GM19452 (cell line): ENCODE data around the gene OGG1.
"Not testable (repeated sequence)": the region's sequence is repeated elsewhere in the genome, so short reads cannot be mapped to it uniquely, and the experiment has no call there.

Experiments used
- ATAC-seq: cut with Tn5 transposase; IDR thresholded peaks from one replicate; pipeline ENCODE4 v1.9.1; 2021; ENCODE audit not compliant: unreplicated experiment

Gene OGG1

DNA sequence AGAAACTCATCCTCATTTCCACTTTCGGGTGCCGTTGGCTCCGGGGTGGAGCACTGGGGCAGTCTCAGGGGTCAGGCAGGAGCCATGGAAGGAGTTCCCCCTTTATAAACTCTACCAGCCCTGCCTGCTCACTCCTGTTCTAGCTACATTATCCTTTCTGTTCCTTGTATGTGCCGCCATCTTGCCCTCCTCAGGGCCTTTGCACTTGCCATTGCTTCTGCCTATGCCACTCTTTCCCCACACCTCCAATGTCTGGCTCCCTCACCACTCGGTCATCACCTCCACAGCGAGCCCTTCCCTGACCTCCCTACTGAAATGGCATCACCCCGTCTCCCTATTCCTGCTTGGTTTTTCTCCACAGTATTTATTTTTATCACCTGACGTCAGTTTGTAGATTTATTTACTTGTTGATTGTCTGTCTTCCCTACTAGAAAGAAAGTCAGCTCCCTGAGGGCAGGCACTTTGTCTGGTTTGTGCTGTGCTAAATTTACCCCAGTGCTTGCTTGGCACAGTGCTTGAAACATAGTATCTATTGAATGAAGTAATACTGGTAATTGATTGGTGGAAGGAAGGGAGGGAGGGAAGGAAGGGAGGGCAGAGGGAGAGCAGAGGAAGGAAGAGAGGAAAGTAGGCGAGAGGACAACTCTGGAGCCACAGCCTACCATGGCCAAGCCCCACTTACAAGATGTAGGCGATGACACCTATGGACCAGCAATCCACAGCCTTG, 11.2 kb downstream of the OGG1 start:
- no peak for ATAC-seq

DNA sequence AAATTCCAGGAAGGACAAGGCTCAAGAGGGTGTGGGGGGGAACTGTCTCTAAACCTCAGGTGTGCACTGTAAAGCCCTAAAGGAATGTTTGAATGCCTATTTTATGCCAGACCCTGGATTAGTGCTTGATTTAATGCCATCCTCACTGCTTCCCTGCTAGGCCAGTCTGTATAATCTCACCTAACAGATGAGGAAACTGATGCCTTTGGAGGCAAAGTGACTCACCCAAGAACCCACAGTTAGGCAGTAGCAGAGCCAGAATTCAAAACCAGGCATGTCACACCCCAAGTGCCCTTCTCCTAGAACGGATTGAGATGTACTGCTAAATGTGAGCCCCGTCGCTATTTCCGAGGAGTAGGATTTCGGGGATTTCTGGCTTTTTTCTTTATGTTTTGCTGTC, 12.2 kb downstream of the OGG1 start:
- ATAC-seq = no peak

DNA sequence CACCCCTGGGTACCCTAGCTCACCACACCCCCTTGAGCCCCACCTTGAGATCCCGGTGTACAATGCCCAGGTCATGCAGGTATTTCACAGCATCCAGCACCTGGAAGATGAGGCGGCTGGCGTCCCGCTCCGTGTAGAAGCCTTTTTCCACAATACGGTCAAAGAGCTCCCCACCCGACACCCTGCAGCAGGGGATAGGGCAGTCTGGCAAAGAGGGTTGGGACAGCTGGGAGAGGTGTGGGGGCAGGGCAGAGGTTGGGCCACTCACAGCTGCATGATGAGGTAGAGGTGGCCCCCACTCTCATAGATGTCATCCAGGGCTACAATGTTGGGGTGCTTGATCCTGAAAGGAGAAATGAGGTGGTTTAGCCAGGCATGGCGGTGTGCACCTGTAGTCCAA, 13.1 kb downstream of the OGG1 start:
- ATAC-seq = no peak

DNA sequence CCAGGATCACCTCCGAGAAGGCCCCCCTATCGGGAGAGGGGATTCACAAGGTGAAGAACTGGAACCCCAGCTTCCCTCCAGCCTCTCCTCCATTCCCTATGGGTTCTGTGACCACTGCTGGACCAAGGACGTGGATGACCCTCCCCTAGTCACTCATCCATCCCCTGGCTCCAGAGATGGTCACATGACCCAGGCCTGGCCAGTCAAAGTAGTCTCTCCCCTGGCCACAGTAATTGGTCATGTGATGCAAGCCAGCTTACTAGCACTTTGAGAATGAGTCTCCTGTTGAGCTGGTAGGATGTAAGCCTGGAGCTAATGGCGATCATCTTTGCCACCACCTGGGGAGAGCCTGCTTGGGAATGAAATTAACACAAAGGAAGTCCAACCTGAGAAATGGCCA, 16.1 kb downstream of the OGG1 start:
- ATAC-seq = no peak

DNA sequence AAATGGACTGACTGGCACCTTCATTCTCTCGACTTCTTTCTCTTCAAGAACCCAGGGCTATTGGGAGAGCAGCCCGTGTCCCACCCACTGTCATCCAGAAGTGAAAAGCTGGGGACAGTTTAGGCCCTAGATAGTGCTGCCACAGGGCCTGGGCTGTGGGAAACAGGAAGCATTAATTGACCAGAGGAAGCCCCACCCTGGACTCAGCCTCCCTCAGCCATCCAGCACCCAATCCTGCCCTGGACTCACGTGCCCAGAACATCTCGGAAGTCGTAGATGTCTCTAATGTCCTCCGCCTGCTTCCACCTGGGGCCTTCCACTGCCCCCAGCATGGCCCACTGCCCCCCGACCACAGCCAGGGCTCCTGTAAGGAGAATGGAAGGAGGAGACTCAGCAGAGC, 17.7 kb downstream of the OGG1 start:
- no peak for ATAC-seq

DNA sequence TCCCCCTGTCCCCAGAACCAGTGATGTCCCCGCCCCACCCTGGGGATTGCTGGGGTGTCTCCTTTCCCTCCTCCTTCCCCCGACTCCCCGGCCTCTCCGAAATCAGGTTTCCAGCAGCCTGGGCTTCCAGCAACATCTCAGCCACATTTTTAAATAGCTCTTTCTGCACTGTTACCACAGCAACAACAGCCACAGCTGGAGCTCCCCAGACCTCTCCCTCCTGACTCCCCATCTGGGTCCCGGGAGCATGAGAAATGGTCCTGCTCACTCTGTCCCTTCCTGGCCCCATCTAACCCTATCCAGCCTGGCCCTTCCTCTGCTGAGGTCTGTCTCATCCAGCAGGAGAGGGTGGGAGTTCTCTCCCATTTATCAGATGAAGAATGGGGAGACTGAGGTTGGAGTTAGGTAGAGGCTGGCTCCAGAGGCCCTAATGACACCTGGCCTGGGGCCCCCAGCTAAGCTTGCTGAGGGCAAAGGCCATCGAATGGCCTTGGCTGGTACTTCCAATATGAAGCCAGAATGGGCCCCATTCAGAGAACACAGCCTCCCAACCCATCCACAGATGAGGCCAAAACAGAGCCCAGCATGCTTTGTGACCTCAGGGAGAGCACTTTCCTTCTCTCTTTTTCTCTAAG, 18.5 kb downstream of the OGG1 start:
- ATAC-seq = no peak

DNA sequence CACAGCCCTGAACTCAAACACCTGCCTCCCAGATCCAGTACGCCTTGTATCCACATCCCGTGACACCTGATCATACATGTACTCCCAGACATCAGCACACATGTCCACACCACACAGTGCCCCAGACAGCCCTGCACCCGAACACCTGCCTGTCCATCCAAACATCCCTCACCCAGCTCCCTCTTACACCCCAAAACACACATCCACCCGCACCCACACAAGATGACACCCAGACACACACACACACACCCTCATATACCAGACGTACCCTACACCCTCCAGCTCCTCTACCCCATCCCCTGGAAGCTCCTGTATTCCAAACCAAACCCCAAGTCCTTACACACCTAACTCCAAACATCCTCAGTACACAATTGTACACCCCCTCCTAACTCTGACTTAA, 19.3 kb downstream of the OGG1 start:
- ATAC-seq = no peak

DNA sequence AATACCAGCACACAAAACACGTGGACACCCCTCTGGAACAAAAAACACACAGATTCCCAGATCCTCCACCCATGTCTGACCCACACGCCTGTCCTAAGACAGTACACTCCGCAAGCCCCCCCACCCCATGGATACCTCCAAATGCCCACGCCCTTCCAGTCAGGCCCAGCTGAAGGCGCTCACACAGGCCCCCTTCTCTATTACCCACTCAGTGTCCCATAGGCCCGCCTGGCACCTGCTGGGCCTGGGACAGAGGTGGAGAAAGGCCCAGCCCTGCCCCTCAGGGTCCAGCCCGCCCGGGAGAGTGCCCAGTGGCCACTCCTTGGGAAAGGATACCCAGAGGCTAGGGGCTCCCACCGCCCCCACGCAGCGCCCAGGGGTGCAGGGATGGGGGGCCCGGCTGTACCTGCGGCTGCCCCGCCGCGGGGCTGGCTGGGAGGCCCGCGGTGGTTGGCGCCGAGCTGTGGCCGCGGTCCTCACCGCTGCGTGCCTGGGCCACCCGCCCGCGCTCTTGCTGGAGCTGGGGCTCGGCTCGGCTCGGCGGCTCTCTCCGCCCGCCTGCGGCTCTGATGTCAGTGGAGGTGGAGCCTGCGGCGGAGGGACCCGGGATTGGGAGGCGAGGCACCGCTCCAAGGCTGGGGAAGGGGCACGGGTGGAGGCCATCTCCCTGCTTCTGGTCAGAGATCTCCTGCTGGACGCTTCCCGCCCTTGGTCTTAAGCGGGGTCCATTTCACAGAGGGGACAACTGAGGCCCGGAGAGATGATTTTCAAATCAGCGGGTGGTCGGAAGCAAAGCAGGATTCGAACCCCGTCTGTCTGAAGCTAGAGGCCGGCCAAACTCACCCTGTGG, 19.9 kb downstream of the OGG1 start, which contains the start of gene CAMK1:
Gene CAMK1, minus strand, starts transcription at position 522 of the 850 bp plus-strand sequence. CDS start 2,198 bp downstream, outside the sequence.
- peak; percentile 59 for ATAC-seq

DNA sequence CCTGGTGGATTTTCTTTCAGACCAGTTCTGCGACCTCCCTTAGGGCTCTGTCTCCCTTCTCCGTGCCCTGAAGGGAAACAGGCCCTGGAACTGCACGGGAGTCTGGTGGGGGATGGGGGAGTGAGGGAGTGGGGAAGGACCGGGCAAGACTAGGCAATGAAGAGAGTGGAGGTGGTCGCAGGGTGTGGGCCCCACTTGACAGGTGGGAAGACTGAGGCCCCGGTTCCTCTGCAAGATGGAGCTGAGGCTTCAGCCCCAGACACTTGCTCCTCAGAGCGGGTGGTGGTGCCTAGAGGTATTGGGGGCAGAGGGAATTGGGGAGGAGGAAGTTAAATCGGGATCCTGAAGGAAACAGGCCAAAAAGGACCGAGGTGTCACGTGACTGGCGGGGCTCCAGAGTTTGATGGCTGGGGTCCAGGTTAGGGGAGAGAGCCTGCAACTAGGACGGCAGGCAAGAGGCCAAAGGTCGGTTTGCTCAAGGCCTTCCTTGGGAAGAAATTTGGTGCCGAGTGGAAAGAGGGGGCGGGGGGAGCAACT, 20.6 kb downstream of the OGG1 start:
- ATAC-seq = no peak

DNA sequence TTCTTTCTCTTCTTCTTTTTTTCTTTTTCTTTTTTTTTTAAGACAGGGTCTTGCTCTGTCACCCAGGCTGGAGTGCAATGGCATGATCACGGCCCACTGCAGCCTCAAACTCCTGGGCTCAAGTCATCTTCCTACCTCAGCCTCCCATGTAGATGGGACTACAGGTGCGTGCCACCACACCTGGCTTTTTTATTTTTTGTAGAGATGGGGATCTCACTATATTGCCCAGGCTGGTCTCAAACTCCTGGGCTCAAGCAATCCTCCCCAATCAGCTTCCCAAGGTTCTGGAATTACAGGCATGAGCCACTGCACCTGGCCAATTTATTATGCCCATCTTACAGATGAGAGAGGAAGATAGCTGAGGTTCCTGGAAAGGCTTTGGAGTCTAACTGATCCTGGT, 21.3 kb downstream of the OGG1 start:
- ATAC-seq = not testable (repeated sequence)

DNA sequence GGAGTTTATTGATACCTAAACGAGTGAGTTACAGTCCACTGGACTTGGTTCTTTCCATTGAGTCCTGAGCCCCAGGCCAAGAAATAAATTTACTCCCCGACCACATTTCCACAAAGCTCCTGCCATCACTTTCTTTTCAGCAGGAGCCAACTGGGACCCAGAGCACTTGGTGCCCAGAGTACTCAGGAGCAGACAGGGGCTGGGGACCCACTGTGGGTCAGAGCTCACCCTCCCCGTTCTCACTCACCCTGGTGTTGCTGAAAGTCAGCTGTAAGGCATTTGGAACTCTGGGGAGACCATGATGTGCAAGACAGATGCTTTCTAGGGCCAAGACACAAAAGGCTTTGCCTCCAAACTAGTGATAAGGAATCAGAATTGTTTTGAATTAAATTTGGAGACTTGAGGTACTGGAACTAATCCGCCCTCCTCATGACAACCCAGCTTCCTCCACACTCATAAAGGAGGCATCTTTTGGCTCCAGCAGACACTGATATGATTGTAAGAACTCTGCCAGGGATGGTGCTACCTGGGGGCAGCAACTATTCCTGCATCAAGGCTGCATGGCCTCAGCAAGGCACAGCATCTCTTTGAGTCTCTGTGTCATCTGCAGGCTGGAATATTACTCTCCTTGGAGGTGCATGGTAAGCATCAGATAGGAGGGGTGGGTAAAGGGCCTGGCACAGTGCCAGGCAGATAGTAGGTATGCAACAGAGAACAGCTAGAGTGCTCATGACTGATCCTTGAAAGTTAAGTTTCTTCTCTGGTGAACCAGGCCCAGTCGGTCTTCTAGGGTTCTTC, 27.3 kb downstream of the OGG1 start:
- ATAC-seq = no peak

DNA sequence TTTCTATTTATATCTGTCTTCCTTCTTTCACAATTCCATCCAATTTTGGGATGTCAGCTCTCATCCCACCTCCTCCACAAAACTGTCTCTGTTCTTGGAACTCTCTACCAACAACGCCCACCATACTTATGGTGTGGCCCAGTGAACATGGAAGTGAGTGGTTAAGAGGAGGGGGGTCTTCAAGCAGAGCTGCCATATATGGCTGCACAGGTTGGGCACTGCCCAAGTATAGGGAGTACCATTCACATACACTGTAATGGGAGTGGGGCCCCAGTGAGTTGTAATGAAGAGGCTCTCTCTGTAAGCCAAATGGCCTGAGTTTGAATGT, 27.9 kb downstream of the OGG1 start:
- no peak for ATAC-seq

DNA sequence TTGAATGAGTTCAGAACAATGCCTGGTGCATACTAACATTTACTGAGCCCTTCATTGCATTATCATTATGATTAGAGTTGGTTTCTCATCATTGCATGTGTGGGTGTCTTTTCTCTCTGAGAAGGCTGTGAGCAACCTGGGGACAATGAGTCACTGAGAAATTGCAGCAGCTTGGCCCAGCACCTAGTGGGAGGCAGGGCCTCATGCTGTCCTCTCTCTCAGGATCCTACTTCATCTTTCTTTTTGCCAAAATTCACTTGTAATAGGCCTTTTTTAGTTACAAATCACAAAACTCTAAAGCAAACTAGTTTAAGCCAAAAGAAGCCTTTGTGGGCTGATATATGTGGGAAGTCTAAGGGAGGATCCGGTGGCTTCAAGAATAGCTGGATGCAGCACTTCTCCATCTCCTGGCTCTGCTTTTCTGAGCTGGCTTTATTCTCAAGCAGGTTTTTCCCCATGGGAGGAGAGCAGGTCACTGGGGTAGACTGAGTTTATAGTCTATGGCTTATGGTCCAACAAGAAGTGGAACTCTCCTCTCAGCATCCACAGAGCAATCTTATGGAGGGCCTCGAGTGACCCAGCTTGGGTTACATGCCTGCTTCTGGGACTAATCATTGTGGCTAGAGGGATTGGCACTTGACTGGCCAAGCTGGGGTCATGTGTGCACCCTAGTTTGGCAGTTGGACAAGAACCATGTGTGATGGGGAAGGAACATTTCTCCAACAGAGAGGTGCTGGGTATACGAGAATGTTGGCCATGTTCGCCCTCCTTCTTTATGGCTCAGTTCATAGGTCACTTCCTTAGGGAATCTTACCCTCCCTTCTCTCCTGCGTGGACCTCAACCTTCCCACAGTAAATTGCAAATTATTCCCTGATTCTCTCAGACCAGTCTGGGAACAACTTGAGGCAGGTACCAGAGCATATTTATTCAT, 28.7 kb downstream of the OGG1 start:
- ATAC-seq = no peak

DNA sequence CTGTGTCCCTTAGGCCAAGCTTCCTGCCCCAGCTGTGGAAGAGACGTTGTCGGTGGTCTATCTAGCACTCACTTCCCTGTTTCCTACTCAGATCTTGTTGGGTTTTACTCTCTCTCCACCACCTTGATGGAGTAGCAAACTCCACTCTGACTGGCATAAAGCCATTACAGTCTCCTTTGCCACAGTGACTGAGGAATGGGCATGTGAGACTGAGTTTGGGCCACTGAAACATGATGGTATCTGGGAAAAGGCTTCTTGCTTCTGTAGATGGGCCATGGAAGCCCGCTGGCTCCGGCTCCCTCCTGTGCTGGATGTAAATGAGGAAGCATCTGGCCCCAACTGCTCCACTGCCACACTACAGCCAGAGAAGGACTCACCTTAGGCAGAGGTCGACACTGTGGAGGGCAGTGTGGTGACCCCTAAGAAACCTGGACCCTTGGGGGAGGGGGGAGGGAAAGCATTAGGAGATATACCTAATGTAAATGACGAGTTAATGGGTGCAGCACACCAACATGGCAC, 29.4 kb downstream of the OGG1 start:
- ATAC-seq = no peak

DNA sequence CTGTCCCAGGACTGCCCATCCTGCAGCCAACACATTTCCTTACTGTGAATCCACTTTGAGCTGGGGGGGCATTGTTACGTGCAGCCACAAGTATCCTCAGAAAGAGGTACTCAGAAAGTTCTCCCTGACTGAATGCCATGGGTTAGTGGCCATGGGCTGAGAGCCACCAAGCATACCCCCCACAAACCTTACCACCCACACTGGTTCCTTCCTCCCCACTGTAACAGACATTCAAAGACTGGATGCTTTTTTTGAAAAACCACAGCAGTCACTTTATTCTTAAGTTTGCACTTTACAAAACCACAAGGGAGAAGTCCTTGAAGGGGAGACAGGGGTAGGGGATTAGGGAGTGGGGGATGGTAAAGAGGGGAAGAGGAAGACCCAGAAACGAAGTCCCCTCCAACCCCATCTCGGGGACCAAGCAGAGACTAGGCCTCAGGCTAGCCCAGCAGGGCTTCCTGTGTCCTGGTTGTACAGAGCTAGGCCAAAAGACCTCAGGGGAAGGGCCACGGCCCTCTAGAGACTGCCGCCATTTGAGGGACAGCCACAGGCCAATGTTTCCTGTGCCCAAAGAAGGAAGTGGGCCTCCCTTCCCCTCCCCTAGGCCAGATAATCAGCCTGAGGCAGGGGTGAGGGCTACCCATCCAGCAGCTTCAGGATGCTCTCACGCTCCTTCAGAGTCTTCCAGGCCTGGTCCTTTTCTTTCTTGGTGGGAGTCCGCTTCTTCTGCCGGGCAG, 30.1 kb downstream of the OGG1 start:
- ATAC-seq = peak; percentile 59

DNA sequence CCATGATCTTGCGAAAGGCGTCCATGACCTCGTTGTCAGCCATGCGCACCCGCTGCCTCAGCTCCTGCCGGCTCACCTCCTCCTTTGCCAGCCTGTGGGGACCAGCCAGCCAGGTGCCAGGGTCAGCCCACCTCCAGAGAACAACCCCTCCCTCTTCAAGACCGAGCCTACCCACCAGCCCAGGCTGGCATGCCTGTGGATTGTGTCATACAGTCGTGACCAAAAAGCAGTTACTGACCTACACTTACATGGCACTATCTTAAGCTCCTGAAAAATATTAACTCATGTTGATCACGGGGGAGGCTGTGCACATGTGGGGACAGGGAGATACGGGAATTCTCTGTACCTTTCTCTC, 30.7 kb downstream of the OGG1 start:
- ATAC-seq = no peak

DNA sequence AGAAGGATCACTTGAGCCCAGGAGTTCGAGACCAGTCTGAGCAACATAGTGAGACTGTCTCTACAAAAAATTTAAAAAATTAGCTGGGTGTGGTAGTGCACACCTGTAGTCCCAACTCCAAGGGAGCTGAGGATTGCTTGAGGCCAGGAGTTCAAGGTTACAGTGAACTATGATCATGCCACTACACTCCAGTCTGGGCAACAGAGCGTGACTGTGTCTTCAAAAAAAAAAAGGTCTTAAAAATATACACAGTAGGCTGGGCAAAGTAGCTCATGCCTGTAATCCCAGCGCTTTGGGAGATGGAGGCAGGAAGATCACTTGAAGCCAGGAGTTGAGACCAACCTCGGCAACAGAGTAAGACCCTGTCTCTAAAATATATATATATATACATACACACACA, 31.2 kb downstream of the OGG1 start:
- ATAC-seq = no peak

DNA sequence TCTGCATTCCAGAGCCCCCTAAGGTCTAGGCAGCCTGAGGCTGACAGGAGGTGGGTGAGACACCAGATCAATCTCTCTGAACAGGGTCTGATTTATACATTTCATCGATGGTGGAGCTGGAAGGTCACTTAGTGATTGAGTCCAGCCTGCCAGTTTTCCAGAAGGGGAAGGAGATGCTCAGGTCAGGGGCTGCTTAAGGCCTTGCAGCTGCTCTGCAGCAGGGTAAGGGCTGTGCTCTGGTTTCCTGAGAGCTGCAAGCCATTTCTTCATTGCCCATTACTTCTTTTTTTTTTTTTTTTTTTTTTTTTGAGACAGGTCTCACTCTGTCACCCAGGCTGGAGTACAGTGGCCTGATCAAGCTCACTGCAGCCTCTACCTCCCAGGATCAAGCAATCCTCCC, 31.8 kb downstream of the OGG1 start:
- no peak for ATAC-seq

DNA sequence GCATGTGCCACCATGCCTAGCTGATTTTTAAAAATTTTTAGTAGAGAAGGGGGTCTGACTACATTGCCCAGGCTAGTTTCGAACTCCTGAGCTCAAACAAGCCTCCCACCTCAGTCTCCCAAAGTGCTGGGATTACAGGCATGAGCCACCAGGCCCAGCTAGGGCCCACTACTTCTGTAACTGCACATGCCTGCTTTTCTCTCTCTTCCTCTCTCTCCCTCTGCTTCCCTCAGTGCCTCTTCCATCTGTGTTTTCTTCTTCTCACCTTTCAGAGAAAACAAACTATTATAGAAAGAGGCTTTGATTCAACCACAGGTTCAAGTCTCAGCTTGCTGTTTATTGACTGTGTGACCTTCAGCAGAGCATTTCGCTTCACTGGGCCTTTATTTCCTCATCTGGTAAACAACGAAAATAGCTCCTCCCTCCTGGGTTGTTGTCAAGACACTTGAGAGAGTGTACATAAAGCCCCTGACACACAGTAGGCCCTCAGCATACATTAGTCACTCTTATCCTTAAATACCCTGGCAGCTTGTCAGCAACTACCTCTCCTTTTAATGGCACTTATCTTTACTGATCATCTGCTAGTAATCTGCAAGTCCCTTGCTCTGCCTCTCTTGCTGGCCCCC, 32.3 kb downstream of the OGG1 start:
- no peak for ATAC-seq
